Amniotic epithelial cell (primary cell): ENCODE results near the gene SLC6A9.
A peak's percentile ranks its signal among the peaks of the same experiment; 100 is the strongest.

ENCODE experiments used
- DNase-seq: peaks from one replicate; pipeline ENCODE4 v3.0.0-alpha.2; 2010; ENCODE audit warnings: low read depth

SLC6A9 gene

DNA sequence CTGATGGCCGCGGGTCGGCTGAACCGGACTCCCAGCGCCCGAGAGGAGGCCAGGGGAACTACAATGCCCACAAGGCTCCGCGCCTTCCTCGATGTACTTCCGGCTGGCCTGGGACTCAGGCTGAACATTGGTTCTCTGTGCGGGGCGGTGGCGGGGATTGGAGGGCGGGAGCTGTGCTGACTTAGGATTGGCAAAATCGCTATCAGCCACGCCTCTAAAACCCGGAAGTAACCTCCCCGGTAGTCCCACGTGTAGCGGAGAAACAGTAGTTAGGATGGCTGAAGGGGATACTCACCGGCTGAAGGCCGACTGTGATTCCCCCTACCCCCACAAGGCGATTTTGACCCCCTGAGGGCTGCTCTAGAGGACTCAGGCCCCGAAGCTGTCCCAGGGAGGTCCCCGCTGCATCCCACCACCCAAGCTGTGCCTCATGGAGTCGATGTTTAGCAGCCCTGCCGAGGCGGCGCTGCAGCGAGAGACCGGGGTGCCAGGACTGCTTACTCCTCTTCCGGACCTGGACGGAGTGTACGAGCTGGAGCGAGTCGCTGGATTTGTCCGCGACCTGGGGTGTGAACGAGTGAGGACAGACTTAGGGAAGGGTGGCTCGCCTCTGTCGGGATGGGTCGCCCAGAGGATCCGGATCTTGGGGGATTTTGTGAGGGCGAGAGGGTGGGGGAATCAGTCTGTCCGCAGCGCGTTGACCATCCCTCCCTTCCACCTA lies 61.4 kb downstream of the SLC6A9 start, which contains the start of gene DPH2:
TSS of gene DPH2 (plus strand) at position 265 of the 721 bp plus-strand sequence. CDS start at position 431, 166 bp downstream.
- peak; percentile 97 for DNase-seq

- DNase-seq: no peak
These were observed 61.9 kb downstream of the SLC6A9 start for GRCh38 chr1:43969416-43969745.

- peak; percentile 53 for DNase-seq
These were observed 62.8 kb downstream of the SLC6A9 start for GRCh38 chr1:43968348-43968948.

DNA sequence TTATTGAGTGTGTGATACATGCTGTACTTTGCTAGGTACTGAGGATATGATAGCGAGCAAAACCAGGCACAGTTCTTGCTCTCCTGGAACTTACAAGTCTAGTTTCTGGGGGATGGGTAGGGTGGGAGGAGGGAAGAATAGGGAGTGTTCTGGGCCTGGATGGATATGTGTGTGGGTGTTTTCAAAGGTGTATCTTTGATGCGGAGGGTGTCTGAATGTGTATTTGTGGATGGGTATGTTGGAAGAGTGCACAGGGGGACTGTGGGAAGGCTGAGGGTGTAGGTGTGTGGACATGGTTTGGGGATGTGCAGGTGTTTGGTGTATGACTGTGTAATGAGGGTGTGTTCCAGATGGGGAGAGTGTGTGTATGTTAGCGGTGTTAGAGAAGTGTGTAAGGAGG lies 65.9 kb downstream of the SLC6A9 start:
- no peak for DNase-seq

- DNase-seq: no peak
These were observed 67.4 kb downstream of the SLC6A9 start for GRCh38 chr1:43963890-43964289.

DNA sequence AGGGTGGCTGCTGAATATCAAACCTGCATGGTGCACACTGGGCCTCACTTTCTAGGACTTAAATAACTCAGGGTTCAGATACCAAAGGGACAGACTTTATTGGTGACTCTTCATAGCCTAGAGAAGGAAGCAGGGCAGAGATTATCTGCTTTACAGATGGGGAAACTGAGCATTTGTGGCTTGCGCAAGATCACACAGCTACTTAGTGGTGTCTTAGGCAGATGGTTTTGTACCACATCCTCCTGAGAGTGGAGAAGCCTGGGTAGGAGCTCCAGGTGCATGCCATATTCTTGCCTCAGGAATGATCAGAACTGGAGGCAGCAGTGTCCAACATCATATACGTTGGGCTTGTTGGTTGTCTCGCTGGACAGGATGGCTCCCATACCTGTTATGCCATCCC lies 68.3 kb downstream of the SLC6A9 start:
- DNase-seq: no peak

DNA sequence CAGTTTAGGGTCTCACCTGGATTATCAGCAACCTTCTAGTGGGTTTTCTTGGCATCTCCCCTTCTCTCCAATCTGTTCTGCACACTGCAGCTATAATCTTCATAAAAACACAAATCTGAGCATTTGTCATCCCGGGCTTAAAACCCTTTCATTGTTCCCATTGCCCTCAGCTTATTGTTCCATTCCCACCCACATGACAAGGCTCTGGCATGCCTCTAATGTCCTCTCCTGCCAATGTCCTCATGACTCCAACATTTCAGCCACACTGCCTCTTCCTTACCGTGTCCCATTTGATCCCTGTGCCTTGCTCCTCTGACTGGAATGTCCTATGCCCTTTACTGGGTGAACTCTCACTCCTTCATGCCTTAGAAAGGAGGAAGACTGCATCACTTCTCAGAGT lies 68.9 kb downstream of the SLC6A9 start:
- no peak for DNase-seq

DNA sequence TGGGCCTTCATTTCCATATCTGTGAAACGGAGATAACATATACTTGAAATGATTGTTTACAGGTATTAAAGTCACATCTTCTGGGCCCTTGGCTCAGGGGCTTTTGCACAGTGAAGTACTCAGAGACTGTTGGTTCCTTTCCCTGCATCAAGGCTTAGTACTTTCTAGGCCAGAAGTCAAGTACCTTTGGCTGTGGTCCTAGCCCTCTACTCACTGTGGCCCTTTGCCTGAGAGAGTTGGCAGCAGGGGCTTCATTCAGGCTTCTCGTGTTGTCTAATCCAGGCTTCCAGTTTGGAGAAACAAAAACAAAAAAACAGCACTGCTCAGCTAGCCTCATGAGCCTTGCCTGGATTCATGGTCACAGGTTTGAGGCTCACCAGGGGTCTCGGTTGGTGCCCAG lies 69.6 kb downstream of the SLC6A9 start:
- no peak for DNase-seq

DNA sequence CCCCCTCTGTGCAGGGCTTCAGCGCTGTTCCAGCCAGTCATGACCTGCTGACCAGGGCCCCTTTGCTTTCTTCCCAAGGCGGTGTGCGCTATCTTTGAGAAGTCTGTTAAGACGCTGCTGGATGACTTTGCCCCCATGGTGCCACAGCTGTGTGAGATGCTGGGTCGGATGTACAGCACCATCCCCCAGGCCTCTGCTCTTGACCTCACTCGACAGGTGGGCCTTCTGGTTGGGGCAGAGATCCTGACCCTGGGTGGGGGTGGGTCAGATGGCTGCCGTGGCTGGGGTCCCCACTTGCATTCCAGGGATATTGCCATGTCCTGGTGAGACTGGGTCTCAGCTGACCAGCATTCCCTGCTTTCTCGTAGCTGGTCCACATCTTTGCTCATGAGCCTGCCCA lies 70.5 kb downstream of the SLC6A9 start:
- DNase-seq: no peak

DNA sequence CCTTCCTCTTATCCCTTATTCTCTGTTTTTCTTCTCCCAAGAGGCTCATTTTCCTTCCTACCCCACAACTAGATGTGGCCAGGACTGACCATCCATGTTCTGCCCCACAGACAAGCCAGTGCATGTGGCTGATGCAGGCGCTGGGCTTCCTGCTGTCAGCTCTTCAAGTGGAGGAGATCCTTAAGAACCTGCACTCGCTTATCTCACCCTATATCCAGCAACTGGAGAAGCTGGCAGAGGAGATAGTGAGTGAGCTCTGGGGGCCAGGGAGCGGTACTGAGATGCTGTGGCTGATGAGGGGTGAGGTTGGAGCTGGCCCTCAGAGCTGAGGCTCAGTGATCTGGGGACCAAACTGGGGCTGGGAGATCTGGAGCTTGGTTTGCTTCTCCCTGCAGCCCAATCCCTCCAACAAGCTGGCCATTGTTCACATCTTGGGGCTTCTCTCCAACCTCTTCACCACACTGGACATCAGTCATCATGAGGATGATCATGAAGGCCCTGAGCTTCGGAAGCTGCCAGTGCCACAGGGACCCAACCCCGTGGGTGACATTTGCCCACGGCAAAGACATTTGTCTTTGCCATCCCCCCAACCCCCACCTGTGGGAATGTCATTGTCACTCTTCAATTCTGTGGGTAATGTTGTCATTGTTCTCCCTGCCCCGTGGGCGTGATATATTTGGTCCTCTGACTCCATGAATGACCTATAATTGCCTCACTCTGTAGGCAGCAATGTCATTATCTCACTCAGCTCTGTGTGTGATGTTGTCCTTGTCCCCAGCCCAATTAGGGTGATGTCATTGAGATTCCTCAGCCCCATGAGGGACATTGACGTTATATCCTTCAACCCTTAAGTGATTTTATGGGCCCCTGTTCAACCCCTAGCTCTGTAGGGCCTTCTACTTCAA lies 72.7 kb downstream of the SLC6A9 start:
- no peak for DNase-seq

GRCh38 chr1:43957407-43958040 lies 73.7 kb downstream of the SLC6A9 start:
- no peak for DNase-seq

DNA sequence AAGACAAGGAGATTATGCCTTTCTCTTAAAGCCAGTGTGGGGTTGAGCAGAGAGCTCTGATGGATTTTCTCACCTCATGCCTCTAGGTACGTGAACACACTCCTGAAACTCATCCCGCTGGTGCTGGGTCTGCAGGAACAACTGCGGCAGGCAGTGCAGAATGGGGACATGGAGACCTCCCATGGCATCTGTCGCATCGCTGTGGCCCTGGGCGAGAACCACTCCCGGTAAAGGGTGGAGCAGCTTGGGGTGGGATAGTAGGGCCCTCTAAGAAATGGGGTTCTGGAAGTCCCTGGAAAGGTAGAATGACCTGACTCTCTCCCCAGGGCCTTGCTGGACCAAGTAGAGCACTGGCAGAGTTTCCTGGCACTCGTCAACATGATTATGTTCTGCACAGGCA lies 75.0 kb downstream of the SLC6A9 start:
- no peak for DNase-seq

DNA sequence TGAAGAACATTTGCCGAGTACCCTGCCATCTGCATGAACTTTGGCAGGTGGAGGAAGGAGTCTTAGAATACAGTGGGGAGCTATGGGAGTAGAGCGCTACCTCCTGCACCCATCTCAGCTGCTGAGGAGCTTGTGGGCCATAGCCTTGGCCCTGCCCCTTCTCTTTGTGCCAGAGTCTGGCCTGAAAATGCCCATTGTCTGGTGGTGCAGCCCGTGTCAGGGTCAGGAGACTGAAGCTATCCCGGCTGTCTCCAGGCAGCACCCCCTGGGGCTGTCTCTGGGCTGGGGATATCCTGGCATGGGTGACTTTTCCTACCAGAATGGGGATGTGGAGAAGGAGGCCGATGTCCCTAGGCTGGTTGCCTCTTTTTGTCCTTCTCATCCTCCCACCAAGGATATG lies 77.2 kb downstream of the SLC6A9 start:
- no peak for DNase-seq

- DNase-seq: no peak
These were observed 77.9 kb downstream of the SLC6A9 start for GRCh38 chr1:43953361-43953760.

GRCh38 chr1:43952731-43953346 lies 78.4 kb downstream of the SLC6A9 start:
- DNase-seq: no peak

DNA sequence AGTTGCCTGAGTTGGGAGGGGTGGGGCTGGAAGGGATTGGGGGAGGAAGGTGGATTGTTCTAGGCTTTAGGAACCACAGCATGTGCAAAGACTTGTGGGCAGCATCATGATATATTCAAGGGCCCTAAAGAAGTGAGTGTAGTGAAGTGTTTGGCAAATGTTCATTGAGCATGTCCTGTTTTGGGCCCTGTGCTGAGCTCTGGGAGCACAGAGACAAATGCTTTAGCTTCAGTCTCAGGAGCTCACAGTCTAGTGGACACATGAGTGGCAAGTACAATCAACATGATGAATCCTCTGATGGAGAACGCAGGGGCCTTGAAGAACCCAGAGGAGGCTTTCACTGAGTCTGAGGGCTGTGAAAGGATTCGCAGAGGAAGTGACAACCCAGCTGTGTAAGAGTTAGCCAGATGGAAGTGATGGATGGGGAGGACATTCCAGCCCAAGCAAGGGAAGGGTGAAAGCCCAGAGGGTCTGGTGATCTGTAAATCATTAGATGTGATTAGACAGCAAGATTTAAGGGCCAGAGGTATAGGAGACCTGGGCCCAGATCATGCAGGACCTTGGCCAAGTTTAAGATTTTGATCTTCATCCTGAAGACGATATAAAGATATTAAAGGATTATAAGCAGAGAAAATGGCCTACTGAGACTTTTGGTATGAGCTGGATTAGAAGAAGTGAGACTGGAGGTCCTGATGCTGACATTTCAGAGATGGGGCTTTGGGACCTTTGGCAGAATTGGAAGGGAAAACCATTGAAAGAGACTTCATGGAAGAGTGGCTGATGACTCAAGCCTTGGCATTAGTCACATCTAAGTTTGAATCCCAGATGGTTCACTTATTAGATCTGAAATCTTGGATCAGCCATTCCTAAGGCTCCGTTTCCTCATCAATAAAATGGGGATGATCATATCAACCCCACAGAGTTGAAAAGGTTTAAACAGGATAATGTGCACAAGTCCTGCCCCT lies 80.0 kb downstream of the SLC6A9 start:
- DNase-seq: no peak

DNA sequence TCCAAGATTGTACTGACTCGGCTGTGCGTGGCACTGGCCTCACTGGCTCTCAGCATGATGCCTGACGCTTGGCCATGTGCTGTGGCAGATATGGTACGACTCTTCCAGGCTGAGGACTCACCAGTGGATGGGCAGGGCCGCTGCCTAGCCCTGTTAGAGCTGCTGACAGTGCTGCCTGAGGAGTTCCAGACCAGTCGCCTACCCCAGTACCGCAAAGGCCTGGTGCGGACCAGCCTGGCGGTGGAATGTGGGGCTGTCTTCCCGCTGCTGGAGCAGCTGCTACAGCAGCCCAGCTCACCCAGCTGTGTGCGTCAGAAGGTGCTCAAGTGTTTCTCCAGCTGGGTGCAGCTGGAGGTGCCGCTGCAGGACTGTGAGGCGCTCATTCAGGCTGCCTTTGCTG lies 81.6 kb downstream of the SLC6A9 start:
- DNase-seq: peak; percentile 44

GRCh38 chr1:43947874-43948437 lies 83.3 kb downstream of the SLC6A9 start:
- DNase-seq: no peak

DNA sequence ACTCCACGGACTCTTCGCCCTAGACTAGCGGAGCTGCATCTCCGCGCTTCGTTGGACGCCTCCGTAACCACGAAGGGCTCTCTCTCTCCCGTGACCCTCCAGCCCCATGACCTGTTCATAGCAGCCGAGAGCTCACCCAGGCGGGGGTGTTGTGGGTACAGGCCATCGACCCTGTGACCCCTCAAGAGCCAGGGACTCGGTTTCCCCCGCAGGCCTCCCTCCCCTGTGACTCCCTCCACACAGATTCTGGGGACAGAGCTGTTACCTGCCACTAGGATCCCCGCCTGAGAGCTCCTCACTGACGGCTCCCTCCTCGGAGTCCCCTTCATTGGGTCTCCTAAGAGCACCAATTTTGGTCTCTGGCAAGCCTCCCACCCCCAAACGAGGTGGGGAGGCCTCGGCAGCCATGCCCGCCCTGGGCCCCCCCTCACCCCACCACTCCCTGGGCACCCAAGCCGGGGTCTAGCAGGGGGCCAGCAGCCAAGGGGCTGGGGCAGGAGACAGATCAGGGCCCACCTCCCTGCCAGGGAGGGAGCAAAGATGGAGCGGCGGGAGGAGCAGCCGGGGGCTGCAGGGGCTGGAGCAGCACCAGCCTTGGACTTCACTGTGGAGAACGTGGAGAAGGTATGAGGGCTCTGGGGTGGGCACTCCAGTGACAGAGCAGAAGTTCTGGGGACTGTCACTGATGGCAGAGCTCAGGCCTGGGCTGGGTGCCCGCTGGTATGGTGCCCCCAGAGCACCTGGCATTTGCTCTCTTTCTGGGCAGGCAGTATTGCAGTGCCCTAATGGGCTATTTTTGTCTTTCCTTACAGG lies 84.0 kb downstream of the SLC6A9 start:
- DNase-seq: no peak
